DMS53 treated with DMSO at 0.1 percent for 48 hours (cell line): ENCODE data around the gene NIPSNAP3A.

Experiments
- DNase-seq: peaks from one replicate; lab custom pipeline; 2025; ENCODE audit not compliant: unreplicated experiment; lab: John Stamatoyannopoulos, UW

Gene NIPSNAP3A

GRCh38 chr9:104774132-104774531, 26.6 kb downstream of the NIPSNAP3A start:
- no peak for DNase-seq

GRCh38 chr9:104774831-104775573, 27.5 kb downstream of the NIPSNAP3A start:
- no peak for DNase-seq

- DNase-seq: no peak
Observed at GRCh38 chr9:104775574-104775936, 28.1 kb downstream of the NIPSNAP3A start.

- no peak for DNase-seq
Observed at GRCh38 chr9:104775976-104776375, 28.5 kb downstream of the NIPSNAP3A start.

- no peak for DNase-seq
Observed at GRCh38 chr9:104776797-104777196, 29.3 kb downstream of the NIPSNAP3A start.

GRCh38 chr9:104778802-104779201, 31.3 kb downstream of the NIPSNAP3A start:
- no peak for DNase-seq

- peak; percentile 52 for DNase-seq
Observed at GRCh38 chr9:104779334-104779733, 31.9 kb downstream of the NIPSNAP3A start.

- no peak for DNase-seq
Observed at GRCh38 chr9:104779946-104780535, 32.6 kb downstream of the NIPSNAP3A start.

GRCh38 chr9:104780796-104781395, 33.4 kb downstream of the NIPSNAP3A start:
- peak; percentile 11 for DNase-seq

- DNase-seq: no peak
Observed at GRCh38 chr9:104783588-104783987, 36.1 kb downstream of the NIPSNAP3A start.

- DNase-seq: no peak
Observed at GRCh38 chr9:104784098-104784497, 36.6 kb downstream of the NIPSNAP3A start.

GRCh38 chr9:104786293-104786692, 38.8 kb downstream of the NIPSNAP3A start:
- DNase-seq: no peak

- no peak for DNase-seq
Observed at GRCh38 chr9:104787306-104788015, 40.0 kb downstream of the NIPSNAP3A start.

- DNase-seq: no peak
Observed at GRCh38 chr9:104788251-104788650, 40.8 kb downstream of the NIPSNAP3A start.

- DNase-seq: no peak
Observed at GRCh38 chr9:104794070-104794469, 46.6 kb downstream of the NIPSNAP3A start.

- no peak for DNase-seq
Observed at GRCh38 chr9:104795082-104795481, 47.6 kb downstream of the NIPSNAP3A start.

GRCh38 chr9:104795857-104796256, 48.4 kb downstream of the NIPSNAP3A start:
- DNase-seq: peak; percentile 16

GRCh38 chr9:104798209-104798995, 50.9 kb downstream of the NIPSNAP3A start:
- no peak for DNase-seq

GRCh38 chr9:104800068-104800785, 52.7 kb downstream of the NIPSNAP3A start:
- no peak for DNase-seq

- DNase-seq: no peak
Observed at GRCh38 chr9:104802110-104802509, 54.6 kb downstream of the NIPSNAP3A start.
